HUES48 (cell line): Measurements from ENCODE around the gene SLC8A3.
"Not testable (repeated sequence)": the region's sequence is repeated elsewhere in the genome, so short reads cannot be mapped to it uniquely, and the experiment has no call there.

Experiments used
- H3K27ac ChIP-seq: one replicate; pipeline ENCODE4 v1.7.0; 2013; ENCODE audit warnings: low read depth, low read length, inconsistent platforms
- H3K27me3 ChIP-seq: 2 replicates; pipeline ENCODE4 v1.6.1; 2013; ENCODE audit warnings: mild to moderate bottlenecking, low read length; ENCODE audit not compliant: control insufficient read depth, insufficient read depth
- H3K36me3 ChIP-seq: 2 replicates; pipeline ENCODE4 v1.6.1; 2013; ENCODE audit warnings: low read length; ENCODE audit not compliant: control insufficient read depth, insufficient read depth
- H3K4me1 ChIP-seq: 2 replicates; pipeline ENCODE4 v1.6.1; 2013; ENCODE audit warnings: mild to moderate bottlenecking, low read length; ENCODE audit not compliant: control insufficient read depth, insufficient read depth
- H3K4me3 ChIP-seq: 2 replicates; pipeline ENCODE4 v1.5.1; 2013; ENCODE audit warnings: mild to moderate bottlenecking, low read depth, low read length
- H3K9ac ChIP-seq: 2 replicates; pipeline ENCODE4 v1.6.1; 2013; ENCODE audit warnings: mild to moderate bottlenecking, low read depth, low read length, moderate library complexity
- H3K9me3 ChIP-seq: 2 replicates; pipeline ENCODE4 v1.6.1; 2013; ENCODE audit warnings: low read length; ENCODE audit not compliant: control insufficient read depth, insufficient read depth

SLC8A3 gene

GRCh38 chr14:70188659-70189455 lies at the start of gene SLC8A3:
Gene SLC8A3 (minus strand): TSS chr14:70188951. CDS start chr14:70168422, 20,529 bp downstream.
- H3K27ac ChIP-seq: no peak within 1 kb of the TSS
- H3K9me3 ChIP-seq: no peaks in the 10 kb centered on the region
- H3K9ac ChIP-seq: no peak within 1 kb of the TSS
- peaks cover 64% of the 10 kb centered on the region for H3K27me3 ChIP-seq
- H3K36me3 ChIP-seq: no peaks in the 10 kb centered on the region
- H3K4me1 ChIP-seq: peaks cover 11% of the 10 kb centered on the region
- H3K4me3 ChIP-seq: peak within 1 kb of the TSS; percentile 67

- Histone ChIP-seq H3K9me3 (no peaks in the 10 kb centered on the region), H3K27ac (no peak overlapping the region), H3K36me3 (no peaks in the 10 kb centered on the region), H3K9ac (no peak overlapping the region), H3K4me3 (no peak overlapping the region), H3K4me1 (peaks cover 10% of the 10 kb centered on the region), H3K27me3 (peaks cover 18% of the 10 kb centered on the region)
Observed at GRCh38 chr14:70237710-70238109, 49.0 kb upstream of the SLC8A3 start.

DNA sequence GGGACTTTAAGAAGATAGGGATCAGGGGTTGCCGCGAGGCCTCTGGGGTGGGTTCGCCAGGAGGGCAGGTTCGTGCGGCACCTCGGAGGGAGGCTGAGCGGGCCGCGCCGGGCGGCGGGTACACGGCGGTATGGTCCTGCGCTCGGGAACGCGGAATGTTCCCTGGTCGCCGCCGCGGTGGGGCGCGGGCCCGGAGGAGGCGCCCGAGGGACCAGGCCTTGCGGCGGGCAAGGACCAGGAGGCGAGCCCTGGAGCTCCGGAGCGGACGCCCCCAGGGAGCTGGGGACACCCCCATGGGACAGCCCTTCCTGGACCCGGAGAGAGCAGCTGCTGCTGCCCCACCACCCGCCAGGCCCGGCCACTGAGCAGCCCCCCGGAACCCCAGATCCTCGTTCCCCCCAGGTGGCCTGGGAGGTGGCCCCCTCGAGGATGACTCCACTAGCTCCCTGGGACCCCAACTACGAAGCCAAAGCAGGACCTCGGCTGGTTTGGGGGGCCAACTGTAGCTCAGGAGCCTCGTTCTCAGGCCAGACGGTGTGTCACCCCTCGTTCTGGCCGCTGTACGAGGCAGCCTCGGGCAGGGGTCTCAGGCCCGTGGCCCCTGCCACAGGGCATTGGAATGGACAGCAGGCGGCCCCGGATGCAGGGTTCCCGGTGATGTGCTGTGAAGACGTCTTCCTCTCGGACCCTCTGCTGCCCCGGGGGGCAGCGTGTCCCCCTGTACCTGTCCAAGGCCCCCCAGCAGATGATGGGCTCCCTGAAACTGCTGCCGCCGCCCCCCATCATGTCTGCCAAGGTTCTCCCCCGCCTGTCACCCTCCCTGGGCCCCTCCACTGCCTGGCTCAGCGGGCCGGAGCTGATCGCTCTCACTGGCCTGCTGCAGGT lies 45.6 kb upstream of the SLC8A3 start:
- Histone ChIP-seq H3K9me3 (no peaks in the 10 kb centered on the region), H3K27me3 (peaks cover 12% of the 10 kb centered on the region), H3K36me3 (no peaks in the 10 kb centered on the region), H3K4me3 (no peak overlapping the region), H3K9ac (no peak overlapping the region), H3K4me1 (peaks cover 12% of the 10 kb centered on the region), H3K27ac (no peak overlapping the region)

DNA sequence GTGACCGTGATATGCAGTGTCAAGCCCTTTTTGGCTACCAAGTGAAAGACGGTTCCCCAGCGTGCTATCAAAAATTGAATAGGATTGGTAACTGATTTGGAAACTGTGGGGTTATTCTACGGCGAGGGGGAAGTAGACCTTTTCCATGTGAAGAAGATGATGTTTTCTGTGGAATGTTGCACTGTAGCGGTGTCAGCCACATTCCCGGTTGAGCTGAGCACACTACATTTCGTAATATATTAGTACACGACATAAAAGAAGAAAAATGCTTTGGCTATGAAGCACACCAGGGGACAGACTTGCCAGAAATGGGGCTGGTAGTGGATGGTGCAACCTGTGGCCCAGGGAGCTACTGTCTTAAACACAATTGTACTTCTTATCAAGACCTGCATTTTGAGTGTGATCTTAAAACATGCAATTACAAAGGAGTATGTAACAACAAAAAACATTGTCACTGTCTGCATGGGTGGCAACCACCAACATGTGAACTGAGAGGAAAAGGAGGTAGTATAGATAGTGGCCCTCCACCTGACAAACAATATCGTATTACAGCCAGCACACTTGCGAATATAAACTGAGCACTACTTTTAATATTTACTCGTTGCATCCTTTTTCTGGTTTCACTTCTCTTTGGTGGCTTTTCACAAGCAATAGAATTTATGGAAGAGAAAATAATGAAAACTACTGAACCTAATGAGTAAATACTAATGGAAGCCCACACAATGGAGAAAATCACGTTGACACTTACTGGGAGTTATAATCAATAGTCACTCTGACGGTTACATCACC lies 43.2 kb upstream of the SLC8A3 start:
- not testable (repeated sequence) for H3K9me3 ChIP-seq, H3K36me3 ChIP-seq, H3K4me3 ChIP-seq, H3K27ac ChIP-seq, H3K9ac ChIP-seq, H3K27me3 ChIP-seq
- peaks cover 10% of the 10 kb centered on the region for H3K4me1 ChIP-seq

DNA sequence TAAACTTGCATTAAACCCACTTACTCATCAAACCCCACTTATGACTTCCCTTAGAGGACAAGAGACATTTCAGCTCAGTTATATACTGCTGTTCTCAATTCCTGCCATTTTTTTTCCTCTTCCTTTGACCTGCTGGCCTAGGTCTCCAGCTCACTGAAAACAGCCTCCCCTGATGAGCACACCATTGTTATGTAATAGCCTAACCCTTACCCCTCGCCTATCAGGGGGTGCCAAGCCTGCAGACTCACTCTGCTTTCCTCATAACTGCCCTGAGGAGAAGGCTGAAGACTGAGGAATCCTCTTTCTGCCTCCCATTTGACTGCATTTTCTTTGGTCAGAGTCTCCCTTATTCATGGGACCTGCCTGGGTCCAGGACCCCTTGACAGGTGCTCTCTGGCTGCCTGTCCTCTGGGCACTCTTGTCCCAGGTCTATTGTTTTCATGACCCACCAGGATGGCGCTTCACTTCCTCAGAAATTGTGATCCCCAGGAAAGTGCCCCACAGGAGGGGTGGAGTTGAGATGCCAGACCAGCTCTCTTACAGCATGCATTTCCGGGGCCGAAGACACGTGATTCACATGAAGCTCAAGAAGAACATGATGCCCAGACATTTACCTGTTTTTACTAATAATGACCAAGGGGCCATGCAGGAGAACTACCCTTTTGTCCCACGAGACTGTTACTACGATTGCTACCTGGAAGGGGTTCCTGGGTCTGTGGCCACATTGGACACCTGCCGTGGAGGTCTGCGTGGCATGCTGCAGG lies 41.3 kb upstream of the SLC8A3 start:
- H3K4me3 ChIP-seq, H3K27me3 ChIP-seq: not testable (repeated sequence)

GRCh38 chr14:70213721-70214282 lies 25.1 kb upstream of the SLC8A3 start:
- Histone ChIP-seq H3K4me1 (peaks cover 9% of the 10 kb centered on the region), H3K4me3 (no peak overlapping the region), H3K36me3 (no peaks in the 10 kb centered on the region), H3K9me3 (no peaks in the 10 kb centered on the region), H3K27ac (no peak overlapping the region), H3K27me3 (no peaks in the 10 kb centered on the region), H3K9ac (no peak overlapping the region)

More for the DNA sequence above, 41.3 kb upstream of the SLC8A3 start:
- H3K36me3 ChIP-seq, H3K9ac ChIP-seq, H3K9me3 ChIP-seq: not testable (repeated sequence)
- Histone ChIP-seq H3K27ac (peak overlapping the region; percentile 66), H3K4me1 (peaks cover 10% of the 10 kb centered on the region)

DNA sequence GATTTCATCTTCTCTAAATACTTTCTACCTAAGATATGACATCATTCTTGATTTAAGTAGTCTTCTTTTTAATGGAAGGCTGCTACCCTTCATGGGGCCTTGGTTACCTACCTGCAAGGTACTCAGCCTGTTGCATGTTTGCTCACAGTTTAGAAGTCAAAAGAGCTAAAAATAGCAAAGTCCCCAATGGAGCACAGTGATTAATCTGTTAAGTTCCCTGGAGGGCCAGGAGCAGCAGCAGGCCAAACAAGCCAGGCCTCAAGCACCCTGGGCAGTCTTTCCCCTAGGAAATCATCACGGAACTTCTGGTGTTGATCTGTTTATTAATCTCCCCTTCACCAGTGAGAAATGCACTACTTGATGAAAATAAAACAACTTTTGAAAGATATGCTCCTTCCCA lies 24.0 kb upstream of the SLC8A3 start:
- Histone ChIP-seq H3K4me1 (peaks cover 9% of the 10 kb centered on the region), H3K27me3 (no peaks in the 10 kb centered on the region), H3K36me3 (no peaks in the 10 kb centered on the region), H3K27ac (no peak overlapping the region), H3K9me3 (no peaks in the 10 kb centered on the region), H3K4me3 (no peak overlapping the region), H3K9ac (no peak overlapping the region)

DNA sequence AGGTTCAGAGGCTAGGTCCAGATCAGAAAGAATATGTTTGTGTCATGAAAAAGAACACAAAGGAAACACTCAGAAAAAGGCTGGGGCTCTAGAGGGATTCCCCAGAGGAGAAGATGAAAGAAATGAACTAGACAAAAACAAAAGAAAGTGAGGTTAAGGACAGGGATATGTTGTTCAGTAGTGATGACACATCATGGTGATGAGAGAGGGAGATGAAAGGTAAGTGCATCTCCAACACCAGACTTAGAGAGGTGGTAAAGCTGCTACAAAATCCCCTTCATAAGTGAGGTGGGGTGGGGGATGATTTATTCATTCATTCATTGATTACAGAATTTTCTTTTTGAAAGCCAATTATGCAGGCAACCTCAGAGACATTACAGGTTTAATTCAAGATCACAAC lies 19.6 kb upstream of the SLC8A3 start:
- Histone ChIP-seq H3K27ac (no peak overlapping the region), H3K4me3 (no peak overlapping the region), H3K4me1 (peaks cover 9% of the 10 kb centered on the region), H3K36me3 (no peaks in the 10 kb centered on the region), H3K27me3 (no peaks in the 10 kb centered on the region), H3K9me3 (no peaks in the 10 kb centered on the region), H3K9ac (no peak overlapping the region)

GRCh38 chr14:70203686-70204085 lies 14.9 kb upstream of the SLC8A3 start:
- no peaks in the 10 kb centered on the region; the same call in 1 of the 2 replicates for H3K27me3 ChIP-seq
- no peaks in the 10 kb centered on the region for H3K9me3 ChIP-seq

GRCh38 chr14:70201994-70202393 lies 13.2 kb upstream of the SLC8A3 start:
- H3K27me3 ChIP-seq: no peaks in the 10 kb centered on the region; the same call in 1 of the 2 replicates
- H3K36me3 ChIP-seq: no peaks in the 10 kb centered on the region
- no peak overlapping the region for H3K9ac ChIP-seq
- H3K9me3 ChIP-seq: no peaks in the 10 kb centered on the region
- no peak overlapping the region for H3K4me3 ChIP-seq
- H3K27ac ChIP-seq: no peak overlapping the region
- H3K4me1 ChIP-seq: no peaks in the 10 kb centered on the region

More at GRCh38 chr14:70203686-70204085, 14.9 kb upstream of the SLC8A3 start:
- no peaks in the 10 kb centered on the region for H3K4me1 ChIP-seq
- H3K9ac ChIP-seq: no peak overlapping the region
- no peak overlapping the region for H3K27ac ChIP-seq
- H3K36me3 ChIP-seq: no peaks in the 10 kb centered on the region
- no peak overlapping the region for H3K4me3 ChIP-seq
